K562 (cell line): ENCODE results near the gene C13orf42. TPM values are rescaled to one million over a fixed set of nuclear protein-coding genes. Genes with fewer than 3 reads are reported as not detected.

Experiments
- ASH1L ChIP-seq: fragments of 450-650 bp; IDR thresholded peaks from 2 replicates; pipeline ENCODE4 v1.6.1; 2018; ENCODE audit warnings: borderline replicate concordance, mild to moderate bottlenecking, low read depth; ENCODE audit not compliant: partially characterized antibody
- C11orf30 ChIP-seq: fragments of 450-650 bp; IDR thresholded peaks from 2 replicates; pipeline ENCODE4 v1.6.1; 2016; ENCODE audit warnings: low read depth, mild to moderate bottlenecking
- ZNF589 ChIP-seq: fragments of 200-800 bp; sonication (Bioruptor generic); IDR thresholded peaks from 2 replicates; pipeline ENCODE4 v1.6.1; 2016; ENCODE audit warnings: low read depth, missing genetic modification characterization, missing compliant biosample characterization
- ZNF592 ChIP-seq: fragments of 450-650 bp; IDR thresholded peaks from 2 replicates; pipeline ENCODE4 v1.6.1; 2017; ENCODE audit warnings: antibody characterized with exemption, mild to moderate bottlenecking
- ZNF77 ChIP-seq: fragments of 250-450 bp; sonication (Bioruptor Pico); IDR thresholded peaks from 2 replicates; pipeline ENCODE4 v1.5.0; 2020
- polyA plus RNA-seq, 8 experiments: library from polyadenylated mRNA; depleted of rRNA in 4 of 8; stranded (reverse) in 5 of 8; unstranded in 3 of 8; fragments of >200 nt; fragmentation: Nextera tagmentation in 2 of 8; fragmentation: Illumina TruSeq in 1 of 8; extraction: Ambion mirVana in 2 of 8; extraction: Trizol in 1 of 8; gene quantifications; 2 replicates each; pipeline versions ENCODE4 v1.2.1 to v1.2.3, GENCODE V29; 2011 to 2014; ENCODE audit warnings: inconsistent platforms in 1 of 8, missing spikeins in 1 of 8
- total RNA-seq, 7 experiments: library from RNA; depleted of rRNA in 6 of 7; stranded (reverse); fragments of >200 nt in 6 of 7; fragmentation: Illumina TruSeq in 2 of 7; extraction: Trizol in 2 of 7; gene quantifications; 2 replicates each; pipeline versions ENCODE4 v1.2.1 to v1.2.3, GENCODE V29; 2011 to 2021; ENCODE audit warnings: low replicate concordance in 1 of 7
- TF ChIP-seq, protein P1 (sequence below): fragments of 450-650 bp; IDR thresholded peaks from 2 replicates; pipeline ENCODE4 v1.7.0; 2016; ENCODE audit warnings: borderline replicate concordance
- TF ChIP-seq, protein P2 (sequence below): fragments of 450-650 bp; formaldehyde crosslinking; IDR thresholded peaks from 2 replicates; pipeline ENCODE4 v1.4.0; 2020; ENCODE audit warnings: mild to moderate bottlenecking, moderate library complexity

C13orf42 gene
- total and polyA plus RNA-seq, 9 of the 15 experiments (the other 6 are each of a cell fraction or from before 2014, with no cell fraction given): 0.18 TPM; not detected in 8

- TF ChIP-seq, protein P1, sequence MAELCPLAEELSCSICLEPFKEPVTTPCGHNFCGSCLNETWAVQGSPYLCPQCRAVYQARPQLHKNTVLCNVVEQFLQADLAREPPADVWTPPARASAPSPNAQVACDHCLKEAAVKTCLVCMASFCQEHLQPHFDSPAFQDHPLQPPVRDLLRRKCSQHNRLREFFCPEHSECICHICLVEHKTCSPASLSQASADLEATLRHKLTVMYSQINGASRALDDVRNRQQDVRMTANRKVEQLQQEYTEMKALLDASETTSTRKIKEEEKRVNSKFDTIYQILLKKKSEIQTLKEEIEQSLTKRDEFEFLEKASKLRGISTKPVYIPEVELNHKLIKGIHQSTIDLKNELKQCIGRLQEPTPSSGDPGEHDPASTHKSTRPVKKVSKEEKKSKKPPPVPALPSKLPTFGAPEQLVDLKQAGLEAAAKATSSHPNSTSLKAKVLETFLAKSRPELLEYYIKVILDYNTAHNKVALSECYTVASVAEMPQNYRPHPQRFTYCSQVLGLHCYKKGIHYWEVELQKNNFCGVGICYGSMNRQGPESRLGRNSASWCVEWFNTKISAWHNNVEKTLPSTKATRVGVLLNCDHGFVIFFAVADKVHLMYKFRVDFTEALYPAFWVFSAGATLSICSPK: no peak
- TF ChIP-seq ZNF77 (CRISPR knock-in tag): no peak
- TF ChIP-seq ZNF592: no peak
- TF ChIP-seq C11orf30: no peak
- TF ChIP-seq ASH1L: no peak
- TF ChIP-seq, protein P2, sequence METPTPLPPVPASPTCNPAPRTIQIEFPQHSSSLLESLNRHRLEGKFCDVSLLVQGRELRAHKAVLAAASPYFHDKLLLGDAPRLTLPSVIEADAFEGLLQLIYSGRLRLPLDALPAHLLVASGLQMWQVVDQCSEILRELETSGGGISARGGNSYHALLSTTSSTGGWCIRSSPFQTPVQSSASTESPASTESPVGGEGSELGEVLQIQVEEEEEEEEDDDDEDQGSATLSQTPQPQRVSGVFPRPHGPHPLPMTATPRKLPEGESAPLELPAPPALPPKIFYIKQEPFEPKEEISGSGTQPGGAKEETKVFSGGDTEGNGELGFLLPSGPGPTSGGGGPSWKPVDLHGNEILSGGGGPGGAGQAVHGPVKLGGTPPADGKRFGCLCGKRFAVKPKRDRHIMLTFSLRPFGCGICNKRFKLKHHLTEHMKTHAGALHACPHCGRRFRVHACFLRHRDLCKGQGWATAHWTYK: no peak
- TF ChIP-seq ZNF589 (CRISPR knock-in tag): no peak
Observed at GRCh38 chr13:51043310-51043709, 67.8 kb downstream of the C13orf42 start (continued).
